Kidney capillary endothelial cell (primary cell): Measurements from ENCODE around the gene FAM187B.
A peak's percentile ranks its signal among the peaks of the same experiment; 100 is the strongest.

Experiments used
- DNase-seq: peaks from one replicate; pipeline ENCODE4 v3.0.0-alpha.2; 2018; ENCODE audit warnings: low spot score

The FAM187B gene

GRCh38 chr19:35228177-35228930 lies at the start of gene FAM187B:
FAM187B (minus strand) TSS chr19:35228739; CDS start chr19:35228680, 59 bp downstream.
- no peak for DNase-seq

- no peak for DNase-seq
Observed at GRCh38 chr19:35276706-35277281, 48.3 kb upstream of the FAM187B start.

- no peak for DNase-seq
Observed at GRCh38 chr19:35274323-35274722, 45.8 kb upstream of the FAM187B start.

GRCh38 chr19:35273686-35274259 lies 45.2 kb upstream of the FAM187B start:
- no peak for DNase-seq

- DNase-seq, result no peak
Observed at GRCh38 chr19:35272954-35273649, 44.6 kb upstream of the FAM187B start.

- DNase-seq, result no peak
Observed at GRCh38 chr19:35272122-35272719, 43.7 kb upstream of the FAM187B start.

GRCh38 chr19:35271546-35271945 lies 43.0 kb upstream of the FAM187B start:
- no peak for DNase-seq

GRCh38 chr19:35270381-35270811 lies 41.9 kb upstream of the FAM187B start:
- no peak for DNase-seq

- peak; percentile 61 for DNase-seq
Observed at GRCh38 chr19:35269438-35270117, 41.0 kb upstream of the FAM187B start.

- DNase-seq, result peak; percentile 41
Observed at GRCh38 chr19:35268536-35269437, 40.2 kb upstream of the FAM187B start, which contains the start of gene USF2. USF2 (plus strand) TSS chr19:35268962; CDS start chr19:35269102, 140 bp downstream.

- peak; percentile 72 for DNase-seq
Observed at GRCh38 chr19:35267818-35268535, 39.4 kb upstream of the FAM187B start.

- DNase-seq, result no peak
Observed at GRCh38 chr19:35267353-35267817, 38.8 kb upstream of the FAM187B start.

- DNase-seq, result no peak
Observed at GRCh38 chr19:35266520-35267352, 38.2 kb upstream of the FAM187B start.

GRCh38 chr19:35265900-35266519 lies 37.5 kb upstream of the FAM187B start:
- DNase-seq, result no peak

GRCh38 chr19:35265126-35265899 lies 36.8 kb upstream of the FAM187B start:
- no peak for DNase-seq

GRCh38 chr19:35264268-35265125 lies 36.0 kb upstream of the FAM187B start:
- DNase-seq, result no peak
